GM23248 (cell line): ENCODE results near the gene LPP. TPM values are rescaled to one million over a fixed set of nuclear protein-coding genes. Genes with fewer than 3 reads are reported as not detected.

Experiments
- DNase-seq: peaks from one replicate; pipeline ENCODE4 v3.0.0-alpha.2; 2015
- H2AFZ ChIP-seq: fragments of 200-600 bp; sonication (generic); 2 replicates; pipeline ENCODE4 v1.6.1; 2016; ENCODE audit warnings: antibody characterized with exemption
- H3F3A ChIP-seq: fragments of 200-600 bp; sonication (generic); 2 replicates; pipeline ENCODE4 v1.6.1; 2016; ENCODE audit warnings: mild to moderate bottlenecking, antibody characterized with exemption, mixed run types; ENCODE audit not compliant: insufficient read depth
- H3K27ac ChIP-seq: fragments of 200-600 bp; sonication (generic); 2 replicates; pipeline ENCODE4 v1.5.1; 2016; ENCODE audit warnings: mild to moderate bottlenecking
- H3K27me3 ChIP-seq: fragments of 200-600 bp; sonication (generic); replicated peaks from 2 replicates; pipeline ENCODE4 v1.6.1; 2016; ENCODE audit warnings: mild to moderate bottlenecking; ENCODE audit not compliant: insufficient read depth
- H3K36me3 ChIP-seq: fragments of 200-600 bp; sonication (generic); 2 replicates; pipeline ENCODE4 v1.6.1; 2016; ENCODE audit warnings: low read depth, mild to moderate bottlenecking
- H3K4me1 ChIP-seq: fragments of 200-600 bp; sonication (generic); 2 replicates; pipeline ENCODE4 v1.6.1; 2016; ENCODE audit warnings: mild to moderate bottlenecking; ENCODE audit not compliant: insufficient read depth
- H3K4me2 ChIP-seq: fragments of 200-600 bp; sonication (generic); one replicate; pipeline ENCODE4 v1.6.1; 2016; ENCODE audit warnings: mild to moderate bottlenecking; ENCODE audit not compliant: unreplicated experiment
- H3K4me3 ChIP-seq: fragments of 200-600 bp; sonication (generic); 2 replicates; pipeline ENCODE4 v1.5.1; 2016; ENCODE audit warnings: mild to moderate bottlenecking
- H3K79me2 ChIP-seq: fragments of 200-600 bp; sonication (generic); 2 replicates; pipeline ENCODE4 v1.6.1; 2016; ENCODE audit warnings: mild to moderate bottlenecking; ENCODE audit not compliant: insufficient read depth
- H3K9ac ChIP-seq: fragments of 200-600 bp; sonication (generic); 2 replicates; pipeline ENCODE4 v1.6.1; 2016; ENCODE audit warnings: mild to moderate bottlenecking
- H3K9me2 ChIP-seq: fragments of 200-600 bp; sonication (generic); 2 replicates; pipeline ENCODE4 v1.6.1; 2016; ENCODE audit warnings: mixed run types, mild to moderate bottlenecking, moderate library complexity; ENCODE audit not compliant: insufficient read depth
- H3K9me3 ChIP-seq: fragments of 200-600 bp; sonication (generic); one replicate; pipeline ENCODE4 v1.6.1; 2017; ENCODE audit warnings: low read depth
- H4K20me1 ChIP-seq: fragments of 200-600 bp; sonication (generic); 2 replicates; pipeline ENCODE4 v1.6.0; 2016; ENCODE audit not compliant: insufficient read depth
- EZH2 ChIP-seq: fragments of 200-600 bp; sonication (generic); IDR thresholded peaks from 2 replicates; pipeline ENCODE4 v1.6.1; 2018; ENCODE audit warnings: antibody characterized with exemption, mild to moderate bottlenecking; ENCODE audit not compliant: insufficient read depth, poor library complexity, severe bottlenecking
- EZH2phosphoT487 ChIP-seq: fragments of 200-600 bp; sonication (generic); IDR thresholded peaks from 2 replicates; pipeline ENCODE4 v1.6.1; 2018; ENCODE audit warnings: antibody characterized with exemption, moderate library complexity, mild to moderate bottlenecking, low read depth; ENCODE audit not compliant: insufficient read depth
- WGBS, 2 experiments: methylation state at CpG; one replicate each; pipeline ENCODE4 v1.1.6; 2015 to 2017; ENCODE audit warnings: low lambda C conversion rate in 2 of 2, low coverage in 1 of 2; ENCODE audit errors: missing lambda C conversion rate in 2 of 2; 5-methylcytosine and 5-hydroxymethylcytosine counted together
- in situ Hi-C: fragments of 300-500 bp; cut with MboI; formaldehyde crosslinking; loops from 2 replicates; pipeline ENCODE4 v1.15.0; 2020
- polyA plus RNA-seq: library from polyadenylated mRNA; unstranded; fragments of >200 nt; fragmentation: Nextera tagmentation; extraction: Ambion mirVana; gene quantifications from 2 replicates; pipeline ENCODE4 v1.2.1, GENCODE V29; 2016
- total RNA-seq: library from RNA; depleted of rRNA; stranded (reverse); fragments of >200 nt; shearing (Covaris generic); gene quantifications from 2 replicates; pipeline ENCODE4 v1.2.3, GENCODE V29; 2014

The LPP gene
- total and polyA plus RNA-seq, 2 experiments from 2014 or later, result 42.8 to 61.7 TPM

- no peaks in the 10 kb centered on the region for H3K9me3 ChIP-seq
- H2AFZ ChIP-seq, result no peak overlapping the region
- H4K20me1 ChIP-seq, result no peaks in the 10 kb centered on the region
- WGBS, 2 experiments, result 91 to 95% methylated on average over 4 of the region's 4 CpGs
- no peaks in the 10 kb centered on the region for H3K79me2 ChIP-seq
- TF ChIP-seq EZH2 (no peak), EZH2phosphoT487 (no peak)
- in situ Hi-C loops, result no loop called here
- no peak overlapping the region for H3K4me2 ChIP-seq
- H3K27me3 ChIP-seq, result no peaks in the 10 kb centered on the region
- H3K4me3 ChIP-seq, result no peak overlapping the region
- no peak overlapping the region for H3K9ac ChIP-seq
- H3F3A ChIP-seq, result no peaks in the 10 kb centered on the region
- H3K27ac ChIP-seq, result no peak overlapping the region
- H3K9me2 ChIP-seq, result no peaks in the 10 kb centered on the region
- H3K4me1 ChIP-seq, result no peaks in the 10 kb centered on the region
- no peaks in the 10 kb centered on the region for H3K36me3 ChIP-seq
- no peak for DNase-seq
Measured at GRCh38 chr3:188139466-188139865, 14.5 kb upstream of the LPP start.

DNA sequence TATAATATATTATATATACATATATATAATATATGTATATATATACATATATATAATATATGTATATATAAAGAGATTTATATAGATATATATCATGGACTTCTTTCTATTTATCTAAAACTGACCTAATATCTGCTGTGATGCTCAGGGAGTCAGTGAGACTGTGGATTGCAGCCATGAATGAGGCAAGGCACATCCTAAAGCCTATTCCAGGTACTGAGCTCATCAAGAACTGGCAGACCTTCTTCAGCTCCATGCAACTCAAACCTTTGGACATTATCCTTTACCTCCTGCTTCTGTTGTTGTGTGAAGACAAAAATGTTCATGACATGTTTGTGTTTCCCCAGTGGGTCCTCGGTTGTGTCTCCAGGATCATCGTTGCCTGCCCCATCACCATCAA lies 7.7 kb upstream of the LPP start:
- Histone ChIP-seq H3K27ac (no peak overlapping the region), H3K27me3 (no peaks in the 10 kb centered on the region), H2AFZ (no peak overlapping the region), H3K4me2 (no peak overlapping the region), H3K4me3 (no peak overlapping the region), H3K9ac (no peak overlapping the region), H3K9me3 (no peaks in the 10 kb centered on the region), H4K20me1 (no peaks in the 10 kb centered on the region), H3F3A (0 out of 2 replicates have a peak, but pooled peaks cover 8% of the 10 kb centered on the region), H3K4me1 (0 out of 2 replicates have a peak, but pooled peaks cover 5% of the 10 kb centered on the region), H3K9me2 (no peaks in the 10 kb centered on the region), H3K36me3 (no peaks in the 10 kb centered on the region), H3K79me2 (no peaks in the 10 kb centered on the region)
- WGBS, 2 experiments, result 76 to 89% methylated on average over 2 of the region's 2 CpGs
- TF ChIP-seq EZH2, result no peak
- TF ChIP-seq EZH2phosphoT487, result no peak
- DNase-seq, result no peak
- in situ Hi-C loops, result no loop called here

DNA sequence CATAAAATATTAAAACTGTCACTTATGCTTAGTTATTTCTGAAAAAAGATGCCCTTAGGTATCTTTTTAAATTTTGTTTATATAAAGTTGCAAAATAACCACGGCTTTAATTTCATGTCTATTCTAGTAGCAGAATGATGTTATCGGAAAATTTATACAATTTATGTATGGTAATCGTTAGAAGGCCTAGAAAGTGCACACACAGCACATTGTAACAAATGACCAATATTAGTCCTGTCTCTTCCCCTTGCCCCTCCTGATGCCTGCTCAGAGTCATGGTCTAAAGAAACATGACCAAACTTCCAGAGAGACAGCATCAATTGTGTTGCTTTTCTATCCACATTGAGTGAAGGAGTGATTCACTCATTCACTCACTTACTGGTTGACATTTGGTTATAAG lies 6.2 kb upstream of the LPP start:
- no peak for TF ChIP-seq EZH2phosphoT487
- TF ChIP-seq EZH2, result no peak
- peaks cover 19% of the 10 kb centered on the region; the same call in 1 of the 2 replicates for H3F3A ChIP-seq
- DNase-seq, result no peak
- no peak overlapping the region for H3K27ac ChIP-seq
- H3K4me3 ChIP-seq, result no peak overlapping the region
- no peak overlapping the region for H2AFZ ChIP-seq
- H3K4me1 ChIP-seq, result peaks cover 17% of the 10 kb centered on the region
- in situ Hi-C loops, result no loop called here
- H3K4me2 ChIP-seq, result no peak overlapping the region
- no peaks in the 10 kb centered on the region for H3K27me3 ChIP-seq
- 89 to 92% methylated on average over 3 of the region's 3 CpGs for WGBS, 2 experiments
- no peaks in the 10 kb centered on the region for H3K36me3 ChIP-seq
- H3K9me3 ChIP-seq, result no peaks in the 10 kb centered on the region
- no peak overlapping the region for H3K9ac ChIP-seq
- no peaks in the 10 kb centered on the region for H4K20me1 ChIP-seq
- H3K9me2 ChIP-seq, result no peaks in the 10 kb centered on the region
- H3K79me2 ChIP-seq, result 0 out of 2 replicates have a peak, but pooled peaks cover 2% of the 10 kb centered on the region

GRCh38 chr3:188148318-188148717 lies 5.6 kb upstream of the LPP start:
- no peak for DNase-seq
- Histone ChIP-seq H3K27ac (no peak overlapping the region), H3K4me1 (peaks cover 20% of the 10 kb centered on the region), H3K27me3 (no peaks in the 10 kb centered on the region), H2AFZ (no peak overlapping the region), H3K4me3 (no peak overlapping the region), H3K79me2 (peaks cover 8% of the 10 kb centered on the region; the same call in 1 of the 2 replicates), H3K9ac (no peak overlapping the region), H3F3A (peaks cover 19% of the 10 kb centered on the region; the same call in 1 of the 2 replicates), H3K9me3 (no peaks in the 10 kb centered on the region), H3K36me3 (no peaks in the 10 kb centered on the region), H3K9me2 (no peaks in the 10 kb centered on the region), H3K4me2 (no peak overlapping the region), H4K20me1 (no peaks in the 10 kb centered on the region)
- TF ChIP-seq EZH2, result no peak
- no peak for TF ChIP-seq EZH2phosphoT487
- WGBS, 2 experiments, result 52 to 54% methylated on average over 1 of the region's 1 CpG
- in situ Hi-C loops, result no loop called here

- DNase-seq, result no peak
- 92 to 93% methylated on average over 9 of the region's 9 CpGs for whole genome bisulfite sequencing, 2 experiments
- in situ Hi-C loops, result no loop called here
Measured at GRCh38 chr3:188149587-188149986, 4.4 kb upstream of the LPP start.

More at GRCh38 chr3:188149587-188149986, 4.4 kb upstream of the LPP start:
- Histone ChIP-seq H3K4me3 (no peak overlapping the region), H4K20me1 (no peaks in the 10 kb centered on the region), H3K9me2 (no peaks in the 10 kb centered on the region), H2AFZ (no peak overlapping the region), H3K27me3 (no peaks in the 10 kb centered on the region), H3K79me2 (peaks cover 14% of the 10 kb centered on the region), H3K4me1 (peaks cover 20% of the 10 kb centered on the region), H3K9ac (no peak overlapping the region), H3K4me2 (no peak overlapping the region), H3F3A (peaks cover 19% of the 10 kb centered on the region; the same call in 1 of the 2 replicates), H3K27ac (no peak overlapping the region), H3K36me3 (no peaks in the 10 kb centered on the region), H3K9me3 (no peaks in the 10 kb centered on the region)
- TF ChIP-seq EZH2phosphoT487 (no peak), EZH2 (no peak)
